LoVo (cell line): ENCODE results near the gene SLC7A4.

Source experiments
- DNase-seq: peaks from one replicate; pipeline ENCODE4 v3.0.0-alpha.2; 2016; ENCODE audit warnings: low spot score

SLC7A4 gene

GRCh38 chr22:20998411-20999336 is 33.7 kb downstream of the SLC7A4 start:
- no peak for DNase-seq

GRCh38 chr22:20997536-20998257 is 34.7 kb downstream of the SLC7A4 start:
- DNase-seq, result no peak

GRCh38 chr22:20996598-20997535 is 35.5 kb downstream of the SLC7A4 start:
- DNase-seq, result no peak

GRCh38 chr22:20996031-20996410 is 36.3 kb downstream of the SLC7A4 start:
- no peak for DNase-seq

- DNase-seq, result no peak
These were observed 36.9 kb downstream of the SLC7A4 start for GRCh38 chr22:20995329-20996030.

GRCh38 chr22:20994902-20995241 is 37.5 kb downstream of the SLC7A4 start:
- DNase-seq, result no peak

GRCh38 chr22:20994128-20994901 is 38.0 kb downstream of the SLC7A4 start:
- DNase-seq, result no peak

- DNase-seq, result no peak
These were observed 38.8 kb downstream of the SLC7A4 start for GRCh38 chr22:20993304-20994127.

- no peak for DNase-seq
These were observed 39.7 kb downstream of the SLC7A4 start for GRCh38 chr22:20992456-20993303.

- DNase-seq, result no peak
These were observed 40.3 kb downstream of the SLC7A4 start for GRCh38 chr22:20992056-20992442.

GRCh38 chr22:20991252-20992055 is 40.9 kb downstream of the SLC7A4 start:
- DNase-seq, result no peak

GRCh38 chr22:20990184-20991180 is 41.9 kb downstream of the SLC7A4 start:
- DNase-seq, result no peak

GRCh38 chr22:20989323-20990138 is 42.8 kb downstream of the SLC7A4 start:
- no peak for DNase-seq

- DNase-seq, result no peak
These were observed 43.6 kb downstream of the SLC7A4 start for GRCh38 chr22:20988573-20989322.

- no peak for DNase-seq
These were observed 45.0 kb downstream of the SLC7A4 start for GRCh38 chr22:20987375-20987774.
